Mammary epithelial cell (primary cell): ENCODE data around the gene OR6J1.

ENCODE experiments used
- CTCF ChIP-seq, 2 donors: IDR thresholded peaks in 1 of 2; conservative IDR thresholded peaks in 1 of 2; 2 replicates each; pipeline ENCODE4 v1.5.1; 2011 to 2012; ENCODE audit warnings: inconsistent platforms in 2 of 2, low read length in 2 of 2, mild to moderate bottlenecking in 2 of 2, control low read depth in 1 of 2, low read depth in 1 of 2; ENCODE audit not compliant: insufficient read depth in 1 of 2; ENCODE audit errors: extremely low read depth in 1 of 2
- EZH2 ChIP-seq: IDR thresholded peaks from 2 replicates; pipeline ENCODE4 v1.6.1; 2012; ENCODE audit warnings: low read length, inconsistent platforms, borderline replicate concordance

GRCh38 chr14:22660654-22661053 is 16.5 kb upstream of the OR6J1 start:
- TF ChIP-seq CTCF (conservative IDR thresholded peaks at IDR 0.05 in 1 of 2, IDR thresholded peaks at IDR 0.05 in 1 of 2; ENCODE audit: extremely low read depth in 1 of 2, insufficient read depth in 1 of 2, low read depth in 1 of 2, low read length in 2 of 2) (no peak), EZH2 (no peak)
